ENCODE results near the gene LRP2.
"Not testable (repeated sequence)": the region's sequence is repeated elsewhere in the genome, so short reads cannot be mapped to it uniquely, and the experiment has no call there.

LRP2 gene

DNA sequence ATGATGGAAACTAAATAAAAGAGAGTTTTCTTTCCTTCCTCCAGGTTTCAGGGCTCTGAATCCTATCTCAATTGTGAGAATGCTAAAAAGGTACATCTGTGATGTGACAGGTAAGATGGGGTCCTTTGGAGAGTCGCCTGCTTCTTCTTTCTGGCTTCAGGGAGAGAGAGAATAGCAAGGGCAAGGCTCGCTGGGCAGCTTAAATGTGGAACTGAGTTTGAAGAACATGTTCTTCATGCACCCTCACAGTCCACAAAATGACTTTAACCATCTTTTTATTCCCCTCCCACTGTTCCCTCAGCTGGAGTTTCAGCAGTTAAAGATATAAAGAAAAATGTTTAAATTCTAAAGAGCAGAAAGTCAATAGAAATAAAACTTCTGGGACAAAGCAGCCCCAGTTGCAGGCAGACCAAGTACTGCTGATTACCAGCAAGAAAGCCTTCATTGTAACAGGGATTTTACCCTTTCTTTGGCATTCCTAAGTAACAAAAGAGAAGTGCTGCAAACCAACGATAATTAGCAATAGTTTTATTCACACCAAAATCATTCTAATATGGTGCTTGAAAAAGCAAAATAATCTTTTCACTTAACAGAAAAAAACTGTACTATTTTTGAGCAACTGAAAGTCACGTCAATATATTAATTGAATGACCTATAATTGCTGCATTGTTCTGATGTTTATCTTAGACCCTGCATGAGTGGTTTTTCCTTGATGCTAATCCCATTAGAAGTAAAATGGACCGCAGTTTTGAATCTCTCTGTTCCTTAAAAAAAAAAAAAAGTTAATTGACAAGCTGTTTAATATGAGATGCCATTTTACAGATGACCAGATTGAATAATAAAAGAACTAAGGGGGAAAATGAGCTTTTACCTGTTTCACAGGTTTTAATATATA lies 61.5 kb downstream of the LRP2 start:
- no peak for DNase-seq

DNA sequence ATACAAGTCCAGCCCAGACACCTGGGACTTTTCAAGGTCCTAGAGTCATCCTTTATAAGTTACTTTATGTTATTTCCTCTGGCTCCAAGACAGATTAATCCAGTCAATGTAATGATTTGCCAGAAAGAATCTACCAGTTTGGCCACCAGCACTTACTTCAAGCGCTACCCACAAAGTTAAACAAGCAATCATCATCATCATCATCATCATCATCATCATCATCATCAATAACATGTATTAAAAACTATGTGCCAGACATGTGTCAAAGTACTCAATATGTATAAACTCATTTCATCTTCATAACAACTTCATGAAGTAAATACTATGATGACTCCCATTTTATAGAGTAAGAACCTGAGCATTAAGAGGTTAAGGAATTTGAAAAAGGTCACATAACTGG lies 64.3 kb downstream of the LRP2 start:
- no peak for DNase-seq

- no peak for DNase-seq
These were observed 68.2 kb downstream of the LRP2 start for GRCh38 chr2:169294001-169294675.

DNA sequence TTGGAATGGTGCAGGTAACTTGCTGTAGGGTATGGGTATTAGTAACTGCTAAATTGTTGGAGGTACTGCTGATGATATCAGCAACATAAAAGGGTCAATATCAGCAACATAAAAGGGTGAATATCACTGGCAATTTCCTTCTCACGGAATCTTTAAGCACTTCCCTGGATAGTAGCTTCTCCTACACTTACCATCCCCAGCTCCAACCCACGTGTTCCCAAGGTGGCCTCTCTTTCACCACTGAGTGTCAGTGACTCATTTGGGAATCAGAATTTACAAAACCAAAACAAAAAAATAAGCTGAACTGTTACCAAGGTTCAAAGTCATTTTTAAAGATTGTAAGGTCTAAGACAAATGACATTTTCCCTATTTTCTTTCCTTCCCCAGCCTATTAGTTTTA lies 70.8 kb downstream of the LRP2 start:
- no peak for DNase-seq

- no peak for DNase-seq
These were observed 71.9 kb downstream of the LRP2 start for GRCh38 chr2:169290433-169290832.

GRCh38 chr2:169287666-169288065 lies 74.7 kb downstream of the LRP2 start:
- DNase-seq = no peak

- DNase-seq = no peak
These were observed 75.6 kb downstream of the LRP2 start for GRCh38 chr2:169286624-169287231.

- DNase-seq = no peak
These were observed 76.7 kb downstream of the LRP2 start for GRCh38 chr2:169285531-169286235.

DNA sequence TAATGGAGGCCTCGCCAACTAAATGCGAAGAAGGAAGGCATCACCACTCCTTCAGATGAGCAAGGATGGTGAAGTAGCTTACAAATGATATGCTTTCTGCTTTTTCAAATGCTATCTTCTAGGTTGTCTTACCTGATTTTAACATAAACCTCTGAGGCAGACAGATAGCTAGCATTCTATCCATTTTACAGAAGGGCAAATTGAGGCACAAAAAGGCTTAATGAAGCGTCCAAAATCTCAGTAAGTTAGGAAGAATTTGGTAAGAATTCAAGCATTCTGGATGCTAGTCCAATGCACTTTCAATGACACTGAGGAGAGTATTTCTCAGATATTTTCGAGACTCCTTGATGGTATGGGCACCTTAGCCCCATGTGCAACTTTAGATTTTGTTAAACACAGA lies 81.8 kb downstream of the LRP2 start:
- no peak for DNase-seq

DNA sequence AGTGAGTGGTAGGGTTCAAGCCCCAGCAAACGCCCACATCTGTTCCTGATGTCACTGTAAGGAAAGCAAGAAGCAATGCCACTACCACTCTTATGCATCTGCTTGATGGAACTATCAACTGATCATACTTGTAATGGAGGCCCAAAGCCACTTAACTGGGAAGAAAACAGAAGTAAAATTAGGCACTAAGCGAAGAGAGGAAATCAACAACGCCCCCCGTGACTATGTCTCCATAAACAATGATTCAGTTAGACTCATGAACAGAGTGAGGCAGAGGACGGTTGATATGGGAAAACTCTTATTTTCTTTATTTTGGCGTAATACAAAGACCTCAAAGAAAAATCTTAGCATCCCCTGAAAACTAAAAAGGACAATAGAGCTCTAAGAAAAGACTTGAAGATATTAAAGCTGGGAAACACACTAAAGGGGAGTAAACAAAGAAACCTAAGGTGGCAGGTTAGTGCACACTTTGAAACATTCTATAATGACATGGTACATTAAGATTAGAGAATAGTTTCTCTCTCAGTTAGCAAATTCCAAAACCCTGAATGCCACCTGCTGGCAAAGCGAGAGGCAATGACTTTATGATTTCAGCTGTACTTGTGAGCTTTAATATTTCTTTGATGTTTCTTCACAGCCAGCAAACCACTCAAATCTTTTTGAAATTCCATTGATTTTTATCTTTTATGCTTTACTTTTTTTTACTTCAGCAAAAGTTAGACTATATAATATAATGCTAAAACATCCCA lies 86.5 kb downstream of the LRP2 start:
- DNase-seq = no peak

DNA sequence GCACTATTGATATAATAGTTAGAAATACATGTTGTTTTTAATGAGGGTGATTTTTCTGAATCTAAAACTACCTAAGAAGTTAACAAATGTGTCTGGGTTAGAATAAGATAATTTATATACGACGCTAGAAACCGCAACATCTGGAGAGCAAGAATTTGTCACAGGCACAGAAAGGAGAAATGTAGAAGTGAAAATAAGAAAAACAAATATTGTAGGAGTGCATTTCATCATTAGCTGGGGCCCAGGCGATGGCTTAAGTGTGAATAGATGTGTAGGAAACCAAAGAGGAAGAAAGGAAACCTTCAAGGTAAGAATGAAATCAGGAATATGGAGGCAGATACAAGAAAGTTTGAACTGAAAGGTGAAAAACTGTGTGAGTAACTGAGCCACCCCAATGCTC lies 90.3 kb downstream of the LRP2 start:
- DNase-seq = no peak

DNA sequence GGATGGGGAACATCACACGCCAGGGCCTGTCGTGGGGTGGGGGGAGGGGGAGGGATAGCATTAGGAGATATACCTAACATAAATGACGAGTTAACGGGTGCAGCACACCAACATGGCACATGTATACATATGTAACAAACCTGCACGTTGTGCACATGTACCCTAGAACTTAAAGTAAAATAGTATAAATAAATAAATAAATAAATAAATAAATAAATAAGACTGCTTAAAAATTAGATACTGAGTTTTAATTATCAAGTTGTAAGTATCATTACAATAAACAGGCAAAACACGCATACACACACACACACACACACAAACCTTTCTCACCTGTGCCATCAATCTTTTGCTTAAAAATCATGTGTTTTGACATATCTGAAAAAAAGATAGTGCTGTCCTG lies 91.8 kb downstream of the LRP2 start:
- not testable (repeated sequence) for DNase-seq

DNA sequence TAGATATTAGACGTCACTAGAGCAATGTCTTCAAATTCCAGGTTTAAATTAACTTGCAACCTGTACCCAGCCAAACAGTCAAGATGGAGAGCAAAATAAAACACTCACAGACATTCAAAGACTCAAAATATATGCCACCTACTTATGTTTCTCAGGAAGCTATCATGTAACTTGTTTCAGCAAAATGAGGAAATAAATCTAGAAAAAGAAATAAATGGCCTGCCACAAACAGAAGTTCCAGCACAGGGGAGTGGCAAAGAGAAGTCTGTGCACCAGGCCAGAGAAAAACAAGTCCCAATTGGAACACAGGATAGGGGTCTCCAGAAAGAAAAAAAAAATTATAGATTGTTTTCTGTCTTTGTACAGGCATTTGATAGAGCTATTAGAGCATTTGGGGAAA lies 96.7 kb downstream of the LRP2 start:
- no peak for DNase-seq

GRCh38 chr2:169260846-169261642 lies 101.3 kb downstream of the LRP2 start:
- DNase-seq = no peak

DNA sequence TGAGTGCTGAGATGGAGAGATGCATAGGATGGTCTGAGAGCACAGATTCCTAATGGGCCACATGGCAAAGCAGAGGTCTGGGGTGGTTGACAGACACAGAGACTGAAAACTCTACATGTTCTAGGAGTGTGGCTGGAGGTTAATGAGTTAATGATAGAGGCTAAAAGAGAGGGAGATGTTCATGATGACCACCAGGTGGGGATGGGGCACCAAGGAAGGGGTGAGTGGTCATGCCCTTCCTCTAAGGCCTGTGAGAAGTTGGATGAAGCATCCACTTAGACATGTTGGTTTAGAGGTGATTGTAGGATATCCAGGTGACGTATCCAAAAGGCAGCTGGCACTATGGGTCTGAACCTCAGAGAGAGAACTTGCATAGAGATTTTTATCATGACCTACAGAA lies 102.1 kb downstream of the LRP2 start:
- no peak for DNase-seq

- DNase-seq = no peak
These were observed 102.9 kb downstream of the LRP2 start for GRCh38 chr2:169259402-169259801.

DNA sequence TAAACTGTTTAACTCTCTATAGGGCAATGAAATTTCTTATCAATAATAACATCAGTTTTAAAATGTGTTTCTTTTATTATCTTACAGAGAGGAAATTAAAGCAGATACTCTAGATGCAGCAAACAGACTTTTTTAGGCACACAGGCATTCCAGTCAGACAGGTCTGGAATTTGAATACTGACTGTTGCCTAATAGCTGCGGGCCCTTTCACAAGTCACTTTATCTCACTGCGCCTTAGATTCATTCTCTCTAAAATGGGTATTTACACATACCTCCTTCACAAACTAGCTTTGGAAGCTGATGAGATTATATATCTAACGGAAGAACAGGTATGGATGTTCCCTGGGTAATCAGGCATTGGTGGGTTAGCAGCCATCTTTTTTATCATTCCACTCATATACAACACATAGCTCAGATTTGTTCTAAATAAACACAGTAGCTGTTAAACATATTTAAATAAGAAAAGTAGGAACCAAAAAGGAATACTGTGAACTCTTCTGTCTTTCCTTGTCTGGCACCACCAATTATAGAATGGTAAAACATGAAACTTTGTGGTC lies 104.2 kb downstream of the LRP2 start:
- no peak for DNase-seq

GRCh38 chr2:169254774-169255173 lies 107.6 kb downstream of the LRP2 start:
- no peak for DNase-seq

- DNase-seq = no peak
These were observed 115.1 kb downstream of the LRP2 start for GRCh38 chr2:169247211-169247610.

GRCh38 chr2:169240405-169240804 lies 121.9 kb downstream of the LRP2 start:
- DNase-seq = no peak

DNA sequence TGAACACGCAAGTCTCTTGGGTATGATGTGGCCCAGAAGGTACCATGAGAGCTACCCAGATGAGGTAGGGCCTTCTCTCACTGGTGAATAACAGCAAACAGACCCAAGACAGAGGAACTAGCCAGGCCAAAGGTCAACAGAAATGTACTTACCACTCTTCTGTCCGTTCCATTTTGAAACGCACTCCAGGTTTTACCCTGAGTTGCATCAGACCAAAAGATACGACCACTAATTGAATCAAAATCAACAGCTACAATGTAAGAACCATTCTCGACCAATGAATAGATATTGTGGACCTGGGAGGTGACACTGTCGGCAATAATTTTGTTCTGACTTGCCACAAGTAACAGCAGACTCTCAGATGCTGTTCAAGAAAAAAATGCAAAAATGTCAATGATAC lies 124.4 kb downstream of the LRP2 start:
- no peak for DNase-seq

Data from activated CD4-positive, alpha-beta T cell treated with anti-CD3 and anti-CD28 coated beads, Interleukin-2, amount 50 U/mL, for 4 hours (primary cell).